Measurements from ENCODE around the gene CHRDL1. TPM values are rescaled to one million over a fixed set of nuclear protein-coding genes. Genes with fewer than 3 reads are reported as not detected.

CHRDL1 gene
- total RNA-seq, 1 donor from 2014 or later, result 39.8 TPM

GRCh38 chrX:110743679-110744340 lies 51.8 kb downstream of the CHRDL1 start:
- DNase-seq (ENCODE audit: low read depth), result no peak

- peak; percentile 85 for DNase-seq (ENCODE audit: low read depth)
Observed at GRCh38 chrX:110741213-110741796, 54.3 kb downstream of the CHRDL1 start.

GRCh38 chrX:110734894-110735541 lies 60.6 kb downstream of the CHRDL1 start:
- DNase-seq (ENCODE audit: low read depth), result peak; percentile 96

- no peak for DNase-seq (ENCODE audit: low read depth)
Observed at GRCh38 chrX:110734271-110734670, 61.3 kb downstream of the CHRDL1 start.

- DNase-seq (ENCODE audit: low read depth), result peak; percentile 59
Observed at GRCh38 chrX:110733166-110733565, 62.5 kb downstream of the CHRDL1 start.

- no peak for DNase-seq (ENCODE audit: low read depth)
Observed at GRCh38 chrX:110732266-110732665, 63.4 kb downstream of the CHRDL1 start.

- DNase-seq (ENCODE audit: low read depth), result no peak
Observed at GRCh38 chrX:110723844-110724243, 71.8 kb downstream of the CHRDL1 start.

GRCh38 chrX:110722135-110722534 lies 73.5 kb downstream of the CHRDL1 start:
- DNase-seq (ENCODE audit: low read depth), result no peak

GRCh38 chrX:110713666-110714065 lies 82.0 kb downstream of the CHRDL1 start:
- no peak for DNase-seq (ENCODE audit: low read depth)

GRCh38 chrX:110706446-110706845 lies 89.2 kb downstream of the CHRDL1 start:
- DNase-seq (ENCODE audit: low read depth), result no peak

- no peak for DNase-seq (ENCODE audit: low read depth)
Observed at GRCh38 chrX:110703641-110704040, 92.0 kb downstream of the CHRDL1 start.

GRCh38 chrX:110699109-110699508 lies 96.5 kb downstream of the CHRDL1 start:
- DNase-seq (ENCODE audit: low read depth), result peak; percentile 38

- DNase-seq (ENCODE audit: low read depth), result no peak
Observed at GRCh38 chrX:110698696-110699095, 96.9 kb downstream of the CHRDL1 start.

GRCh38 chrX:110692866-110693265 lies 102.8 kb downstream of the CHRDL1 start:
- DNase-seq (ENCODE audit: low read depth), result peak; percentile 3

GRCh38 chrX:110691446-110691845 lies 104.2 kb downstream of the CHRDL1 start:
- peak; percentile 37 for DNase-seq (ENCODE audit: low read depth)

- DNase-seq (ENCODE audit: low read depth), result peak; percentile 32
Observed at GRCh38 chrX:110684653-110685052, 111.0 kb downstream of the CHRDL1 start.

- no peak for DNase-seq (ENCODE audit: low read depth)
Observed at GRCh38 chrX:110683925-110684324, 111.7 kb downstream of the CHRDL1 start.

- no peak for DNase-seq (ENCODE audit: low read depth)
Observed at GRCh38 chrX:110678591-110678990, 117.0 kb downstream of the CHRDL1 start.

- DNase-seq (ENCODE audit: low read depth), result no peak
Observed at GRCh38 chrX:110675886-110676285, 119.7 kb downstream of the CHRDL1 start.

GRCh38 chrX:110671068-110671803 lies 124.4 kb downstream of the CHRDL1 start:
- DNase-seq (ENCODE audit: low read depth), result peak; percentile 51

- no peak for DNase-seq (ENCODE audit: low read depth)
Observed at GRCh38 chrX:110669572-110669971, 126.0 kb downstream of the CHRDL1 start.

- peak; percentile 17 for DNase-seq (ENCODE audit: low read depth)
Observed at GRCh38 chrX:110667706-110668105, 127.9 kb downstream of the CHRDL1 start.
